Suprapubic skin (tissue), 4 donors: Measurements from ENCODE around the gene DNAJB14.

Source experiments
- EP300 ChIP-seq: sonication (generic); formaldehyde crosslinking; IDR thresholded peaks from one replicate; pipeline ENCODE4 v1.6.1; 2017; ENCODE audit warnings: antibody characterized with exemption
- POLR2A ChIP-seq, 2 donors: fragments of 450-650 bp; IDR thresholded peaks; one replicate each; pipeline ENCODE4 v1.6.1; 2017; ENCODE audit warnings: antibody characterized with exemption in 2 of 2, mild to moderate bottlenecking in 2 of 2, moderate library complexity in 2 of 2
- POLR2AphosphoS5 ChIP-seq, 3 donors: sonication (generic); formaldehyde crosslinking; IDR thresholded peaks; one replicate each; pipeline ENCODE4 v1.6.1; 2017; ENCODE audit warnings: antibody characterized with exemption in 3 of 3
- TF ChIP-seq, protein P1 (sequence below), 2 donors: fragments of 200-600 bp in 1 of 2; fragments of 450-650 bp in 1 of 2; sonication (generic) in 1 of 2; IDR thresholded peaks; one replicate each; pipeline ENCODE4 v1.5.1; 2016 to 2019; ENCODE audit warnings: antibody characterized with exemption in 2 of 2, mild to moderate bottlenecking in 1 of 2, moderate library complexity in 1 of 2

DNA sequence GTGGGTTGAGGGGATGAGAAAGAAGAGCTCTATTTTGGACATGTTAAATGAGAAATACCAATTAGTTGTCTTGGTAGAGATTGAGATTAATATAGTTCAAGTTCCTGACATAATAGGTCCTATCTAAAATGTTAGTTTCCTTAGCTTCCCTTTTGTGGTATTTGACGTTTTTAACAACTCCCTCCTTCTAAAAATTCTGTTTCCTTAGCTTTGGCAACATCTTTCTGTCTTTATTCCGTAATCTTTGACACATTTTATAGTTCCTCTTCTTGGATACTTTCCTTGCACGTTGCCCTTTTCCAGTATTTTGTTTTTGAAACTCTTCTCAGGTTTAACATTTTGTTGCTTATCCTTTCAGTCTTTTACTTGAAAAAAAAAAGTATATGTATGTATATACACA, 89.1 kb downstream of the DNAJB14 start:
- TF ChIP-seq, protein P1, sequence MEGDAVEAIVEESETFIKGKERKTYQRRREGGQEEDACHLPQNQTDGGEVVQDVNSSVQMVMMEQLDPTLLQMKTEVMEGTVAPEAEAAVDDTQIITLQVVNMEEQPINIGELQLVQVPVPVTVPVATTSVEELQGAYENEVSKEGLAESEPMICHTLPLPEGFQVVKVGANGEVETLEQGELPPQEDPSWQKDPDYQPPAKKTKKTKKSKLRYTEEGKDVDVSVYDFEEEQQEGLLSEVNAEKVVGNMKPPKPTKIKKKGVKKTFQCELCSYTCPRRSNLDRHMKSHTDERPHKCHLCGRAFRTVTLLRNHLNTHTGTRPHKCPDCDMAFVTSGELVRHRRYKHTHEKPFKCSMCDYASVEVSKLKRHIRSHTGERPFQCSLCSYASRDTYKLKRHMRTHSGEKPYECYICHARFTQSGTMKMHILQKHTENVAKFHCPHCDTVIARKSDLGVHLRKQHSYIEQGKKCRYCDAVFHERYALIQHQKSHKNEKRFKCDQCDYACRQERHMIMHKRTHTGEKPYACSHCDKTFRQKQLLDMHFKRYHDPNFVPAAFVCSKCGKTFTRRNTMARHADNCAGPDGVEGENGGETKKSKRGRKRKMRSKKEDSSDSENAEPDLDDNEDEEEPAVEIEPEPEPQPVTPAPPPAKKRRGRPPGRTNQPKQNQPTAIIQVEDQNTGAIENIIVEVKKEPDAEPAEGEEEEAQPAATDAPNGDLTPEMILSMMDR (IDR thresholded peaks at IDR 0.05) = no peak
- TF ChIP-seq POLR2AphosphoS5 (IDR thresholded peaks at IDR 0.05) = no peak
- no peak for TF ChIP-seq POLR2A (IDR thresholded peaks at IDR 0.05)
- no peak for TF ChIP-seq EP300
